ENCODE data around the gene TMEM218. TPM values are rescaled to one million over a fixed set of nuclear protein-coding genes. Genes with fewer than 3 reads are reported as not detected.

TMEM218 gene
- total and polyA plus RNA-seq, 2 donors (not counting 1 experiment from before 2014, with no cell fraction given): 20.7 to 31.7 TPM

DNA sequence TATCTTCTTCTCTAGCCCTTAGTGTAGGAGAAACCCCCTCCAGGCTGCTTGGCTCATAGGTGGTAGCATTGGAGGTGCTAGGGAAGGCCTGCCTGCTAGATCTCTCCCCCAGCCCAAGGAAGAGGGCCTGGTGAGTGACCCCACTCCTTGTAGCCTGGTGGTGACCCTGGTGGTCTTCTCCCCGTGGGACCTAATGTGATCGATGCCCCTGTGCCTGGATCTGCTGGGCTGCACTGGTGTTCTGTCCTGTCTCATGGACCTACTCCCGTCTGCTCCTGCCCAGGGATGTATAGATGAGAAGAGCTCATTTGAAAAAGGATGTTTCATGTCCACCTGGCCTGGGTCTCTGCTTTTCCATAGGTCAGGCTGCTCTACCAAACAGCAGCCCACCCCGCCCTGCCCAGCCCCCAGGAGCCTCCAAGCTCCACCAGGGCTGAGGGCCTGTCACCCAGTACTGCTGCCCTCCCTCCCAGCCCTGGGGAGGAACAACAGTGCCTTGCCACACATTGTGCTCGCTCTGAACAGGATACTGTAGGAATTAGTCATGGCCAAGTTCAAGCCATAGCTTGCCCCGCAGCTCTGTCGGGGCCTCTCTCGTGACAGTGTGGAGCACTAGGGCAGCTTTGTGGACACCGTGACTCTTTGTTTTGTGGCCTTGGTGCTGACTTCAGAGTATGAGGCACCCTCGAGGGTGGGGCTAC is 28.7 kb downstream of the TMEM218 start:
- Histone ChIP-seq H3K9me3 (ENCODE audit: control extremely low read depth in 1 of 3, control insufficient read depth in 2 of 3, insufficient read depth in 1 of 3, low read length in 2 of 3) (no peaks in the 10 kb centered on the region), H4K20me1 (ENCODE audit: control insufficient read depth, insufficient read depth, low read length, poor library complexity, severe bottlenecking) (no peaks in the 10 kb centered on the region), H3K4me1 (ENCODE audit: control insufficient read depth in 2 of 2, insufficient read depth in 2 of 2, low read length in 2 of 2) (no peaks in the 10 kb centered on the region), H3K27me3 (replicated peaks in 1 of 4; ENCODE audit: control extremely low read depth in 1 of 4, control insufficient read depth in 3 of 4, insufficient read depth in 4 of 4, low read length in 3 of 4) (no peaks in the 10 kb centered on the region), H3K4me2 (replicated peaks; ENCODE audit: low read depth, low read length, poor library complexity, severe bottlenecking) (no peak overlapping the region), H3K9ac (ENCODE audit: low read length) (no peak overlapping the region), H3K27ac (ENCODE audit: low read length in 2 of 2) (no peak overlapping the region), H3K4me3 (ENCODE audit: control extremely low read depth in 1 of 5, extremely low read depth in 1 of 5, insufficient read depth in 1 of 5, low read depth in 2 of 5, low read length in 4 of 5) (no peak overlapping the region), H3K36me3 (replicated peaks in 1 of 2; ENCODE audit: control extremely low read depth in 1 of 2, control insufficient read depth in 1 of 2, extremely low read depth in 1 of 2, insufficient read depth in 2 of 2, low read length in 1 of 2) (peaks cover 0 to 2% of the 10 kb centered on the region in 2 experiments), H3K79me2 (ENCODE audit: control insufficient read depth, insufficient read depth, low read length) (no peaks in the 10 kb centered on the region), H2AFZ (ENCODE audit: insufficient read depth, low read depth, low read length, poor library complexity, severe bottlenecking) (no peak overlapping the region)
- no peaks in the 10 kb centered on the region for H3K4me1 Mint-ChIP-seq
- DNase-seq: no peak
- TF ChIP-seq EZH2 (IDR thresholded peaks at IDR 0.05; ENCODE audit: borderline replicate concordance, insufficient read depth, low read depth, low read length, poor library complexity, severe bottlenecking): no peak
- TF ChIP-seq, protein P1, sequence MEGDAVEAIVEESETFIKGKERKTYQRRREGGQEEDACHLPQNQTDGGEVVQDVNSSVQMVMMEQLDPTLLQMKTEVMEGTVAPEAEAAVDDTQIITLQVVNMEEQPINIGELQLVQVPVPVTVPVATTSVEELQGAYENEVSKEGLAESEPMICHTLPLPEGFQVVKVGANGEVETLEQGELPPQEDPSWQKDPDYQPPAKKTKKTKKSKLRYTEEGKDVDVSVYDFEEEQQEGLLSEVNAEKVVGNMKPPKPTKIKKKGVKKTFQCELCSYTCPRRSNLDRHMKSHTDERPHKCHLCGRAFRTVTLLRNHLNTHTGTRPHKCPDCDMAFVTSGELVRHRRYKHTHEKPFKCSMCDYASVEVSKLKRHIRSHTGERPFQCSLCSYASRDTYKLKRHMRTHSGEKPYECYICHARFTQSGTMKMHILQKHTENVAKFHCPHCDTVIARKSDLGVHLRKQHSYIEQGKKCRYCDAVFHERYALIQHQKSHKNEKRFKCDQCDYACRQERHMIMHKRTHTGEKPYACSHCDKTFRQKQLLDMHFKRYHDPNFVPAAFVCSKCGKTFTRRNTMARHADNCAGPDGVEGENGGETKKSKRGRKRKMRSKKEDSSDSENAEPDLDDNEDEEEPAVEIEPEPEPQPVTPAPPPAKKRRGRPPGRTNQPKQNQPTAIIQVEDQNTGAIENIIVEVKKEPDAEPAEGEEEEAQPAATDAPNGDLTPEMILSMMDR (IDR thresholded peaks at IDR 0.05): no peak
- H3K4me3 Mint-ChIP-seq: no peak overlapping the region
- ChIA-PET CTCF (interaction anchor here (0.9 to 1.5 kb wide), 2 partner anchors 10 to 11 kb away, joined by 3 to 4 read pairs; no protein-coding TSS in a partner anchor), POLR2A (no interaction called here)
- no peaks in the 10 kb centered on the region for H3K9me3 Mint-ChIP-seq (ENCODE audit: insufficient read depth)
- intact Hi-C loops (cut with micrococcal nuclease): no loop called here
- H3K27me3 Mint-ChIP-seq: no peaks in the 10 kb centered on the region
- no peak for ATAC-seq (ENCODE audit: low read depth)
- H3K27ac Mint-ChIP-seq: no peak overlapping the region
- WGBS (ENCODE audit: insufficient coverage): 89% methylated on average over 10 of the region's 10 CpGs

DNA sequence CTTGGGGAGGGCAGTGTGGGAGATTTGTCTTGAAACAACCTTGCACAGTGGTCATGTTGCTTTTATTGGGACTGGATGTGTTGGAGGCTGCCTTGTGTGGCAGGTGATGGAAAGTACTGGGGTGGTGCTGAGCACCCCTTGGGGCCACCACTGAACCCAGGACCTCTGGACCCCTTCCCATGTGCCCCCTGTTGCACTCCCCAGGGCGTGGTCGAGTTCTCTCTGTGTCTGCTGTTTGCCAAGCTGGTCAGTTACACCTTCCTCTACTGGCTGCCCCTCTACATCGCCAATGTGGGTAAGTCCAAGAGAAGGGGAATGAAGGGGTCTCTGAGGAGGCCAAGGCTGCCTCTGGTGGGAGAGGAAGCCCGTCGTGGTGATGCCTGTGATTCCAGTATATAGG is 29.4 kb downstream of the TMEM218 start:
- H3K27me3 ChIP-seq (replicated peaks in 1 of 4; ENCODE audit: control extremely low read depth in 1 of 4, control insufficient read depth in 3 of 4, insufficient read depth in 4 of 4, low read length in 3 of 4): no peaks in the 10 kb centered on the region
- H3K4me3 ChIP-seq (ENCODE audit: control extremely low read depth in 1 of 5, extremely low read depth in 1 of 5, insufficient read depth in 1 of 5, low read depth in 2 of 5, low read length in 4 of 5): no peak overlapping the region
- no CpG with 5 or more reads among the region's 5 CpGs for WGBS (ENCODE audit: insufficient coverage)
- H3K9ac ChIP-seq (ENCODE audit: low read length): no peak overlapping the region
- Mint-ChIP-seq H3K9me3 (ENCODE audit: insufficient read depth) (no peaks in the 10 kb centered on the region), H3K27ac (no peak overlapping the region), H3K4me1 (no peaks in the 10 kb centered on the region), H3K27me3 (no peaks in the 10 kb centered on the region), H3K4me3 (no peak overlapping the region)
- intact Hi-C loops (cut with micrococcal nuclease): no loop called here
- ATAC-seq (ENCODE audit: low read depth) (no peak), DNase-seq (no peak)
- POLR2A ChIA-PET: no interaction called here
- CTCF ChIA-PET: interaction anchor here (0.9 to 1.5 kb wide), 3 partner anchors 9 to 11 kb away, joined by 3 to 4 read pairs (median 4); no protein-coding TSS in a partner anchor
- H3K79me2 ChIP-seq (ENCODE audit: control insufficient read depth, insufficient read depth, low read length): no peaks in the 10 kb centered on the region
- H3K36me3 ChIP-seq (replicated peaks in 1 of 2; ENCODE audit: control extremely low read depth in 1 of 2, control insufficient read depth in 1 of 2, extremely low read depth in 1 of 2, insufficient read depth in 2 of 2, low read length in 1 of 2): peaks cover 0 to 2% of the 10 kb centered on the region in 2 experiments
- no peak overlapping the region for H3K4me2 ChIP-seq (replicated peaks; ENCODE audit: low read depth, low read length, poor library complexity, severe bottlenecking)
- H3K9me3 ChIP-seq (ENCODE audit: control extremely low read depth in 1 of 3, control insufficient read depth in 2 of 3, insufficient read depth in 1 of 3, low read length in 2 of 3): no peaks in the 10 kb centered on the region
- H3K4me1 ChIP-seq (ENCODE audit: control insufficient read depth in 2 of 2, insufficient read depth in 2 of 2, low read length in 2 of 2): no peaks in the 10 kb centered on the region
- H4K20me1 ChIP-seq (ENCODE audit: control insufficient read depth, insufficient read depth, low read length, poor library complexity, severe bottlenecking): no peaks in the 10 kb centered on the region
- TF ChIP-seq, protein P1 (IDR thresholded peaks at IDR 0.05): no peak
- TF ChIP-seq EZH2 (IDR thresholded peaks at IDR 0.05; ENCODE audit: borderline replicate concordance, insufficient read depth, low read depth, low read length, poor library complexity, severe bottlenecking): no peak
- no peak overlapping the region for H3K27ac ChIP-seq (ENCODE audit: low read length in 2 of 2)
- no peak overlapping the region for H2AFZ ChIP-seq (ENCODE audit: insufficient read depth, low read depth, low read length, poor library complexity, severe bottlenecking)

Measured in B cell (primary cell).